ENCODE results near the gene ZNF726. TPM values are rescaled to one million over a fixed set of nuclear protein-coding genes. Genes with fewer than 3 reads are reported as not detected.

ZNF726 gene
- total and polyA plus RNA-seq, 4 donors = 6.7 to 9.9 (median 8.3) TPM

GRCh38 chr19:23983406-23983805 is 68.7 kb downstream of the ZNF726 start:
- H3K27ac ChIP-seq (ENCODE audit: low read depth, low read length) = no peak overlapping the region
- H3K4me3 ChIP-seq (ENCODE audit: low read depth, low read length) = no peak overlapping the region
- no peaks in the 10 kb centered on the region for H3K4me1 ChIP-seq (ENCODE audit: control insufficient read depth, insufficient read depth, low read length)
- 44% methylated on average over 1 of the region's 1 CpG for WGBS (ENCODE audit: insufficient coverage)
- no peaks in the 10 kb centered on the region for H3K36me3 ChIP-seq (ENCODE audit: control insufficient read depth, insufficient read depth, low read length)
- H3K9me3 ChIP-seq (ENCODE audit: control insufficient read depth, insufficient read depth, low read length) = no peaks in the 10 kb centered on the region
- no peaks in the 10 kb centered on the region for H3K27me3 ChIP-seq (ENCODE audit: control insufficient read depth, insufficient read depth, low read length)
- DNase-seq (ENCODE audit: low read depth in 4 of 6, low spot score in 6 of 6) = no peak

Other genes starting within 250 kb of the ZNF726 start
- gene ZNF675, start 227.7 kb upstream of the ZNF726 start, total RNA-seq = 10 to 100 TPM; 21.0 to 34.9 TPM
- 10 to 100 TPM; 21.4 to 26.6 TPM for gene ZNF675, start 227.7 kb upstream of the ZNF726 start, polyA plus RNA-seq (ENCODE audit: insufficient read length in 2 of 2)
- gene ZNF681, start 156.0 kb upstream of the ZNF726 start, total RNA-seq = 10 to 100 TPM in 1 of 2 donors, 1 to 10 TPM in 1; 5.5 to 12.2 TPM
- 1 to 10 TPM; 5.4 to 5.7 TPM for gene ZNF681, start 156.0 kb upstream of the ZNF726 start, polyA plus RNA-seq (ENCODE audit: insufficient read length in 2 of 2)
- 10 to 100 TPM; 31.7 to 63.0 TPM for gene ZNF254, start 172.3 kb downstream of the ZNF726 start, total RNA-seq
- gene ZNF254, start 172.3 kb downstream of the ZNF726 start, polyA plus RNA-seq (ENCODE audit: insufficient read length in 2 of 2) = 10 to 100 TPM; 17.2 to 21.3 TPM